GM19043 (cell line): Measurements from ENCODE around the gene NBPF10.
"Not testable (repeated sequence)": the region's sequence is repeated elsewhere in the genome, so short reads cannot be mapped to it uniquely, and the experiment has no call there.

Source experiments
- ATAC-seq: cut with Tn5 transposase; IDR thresholded peaks from one replicate; pipeline ENCODE4 v1.9.1; 2021; ENCODE audit warnings: low read depth; ENCODE audit not compliant: unreplicated experiment

Gene NBPF10, protein sequence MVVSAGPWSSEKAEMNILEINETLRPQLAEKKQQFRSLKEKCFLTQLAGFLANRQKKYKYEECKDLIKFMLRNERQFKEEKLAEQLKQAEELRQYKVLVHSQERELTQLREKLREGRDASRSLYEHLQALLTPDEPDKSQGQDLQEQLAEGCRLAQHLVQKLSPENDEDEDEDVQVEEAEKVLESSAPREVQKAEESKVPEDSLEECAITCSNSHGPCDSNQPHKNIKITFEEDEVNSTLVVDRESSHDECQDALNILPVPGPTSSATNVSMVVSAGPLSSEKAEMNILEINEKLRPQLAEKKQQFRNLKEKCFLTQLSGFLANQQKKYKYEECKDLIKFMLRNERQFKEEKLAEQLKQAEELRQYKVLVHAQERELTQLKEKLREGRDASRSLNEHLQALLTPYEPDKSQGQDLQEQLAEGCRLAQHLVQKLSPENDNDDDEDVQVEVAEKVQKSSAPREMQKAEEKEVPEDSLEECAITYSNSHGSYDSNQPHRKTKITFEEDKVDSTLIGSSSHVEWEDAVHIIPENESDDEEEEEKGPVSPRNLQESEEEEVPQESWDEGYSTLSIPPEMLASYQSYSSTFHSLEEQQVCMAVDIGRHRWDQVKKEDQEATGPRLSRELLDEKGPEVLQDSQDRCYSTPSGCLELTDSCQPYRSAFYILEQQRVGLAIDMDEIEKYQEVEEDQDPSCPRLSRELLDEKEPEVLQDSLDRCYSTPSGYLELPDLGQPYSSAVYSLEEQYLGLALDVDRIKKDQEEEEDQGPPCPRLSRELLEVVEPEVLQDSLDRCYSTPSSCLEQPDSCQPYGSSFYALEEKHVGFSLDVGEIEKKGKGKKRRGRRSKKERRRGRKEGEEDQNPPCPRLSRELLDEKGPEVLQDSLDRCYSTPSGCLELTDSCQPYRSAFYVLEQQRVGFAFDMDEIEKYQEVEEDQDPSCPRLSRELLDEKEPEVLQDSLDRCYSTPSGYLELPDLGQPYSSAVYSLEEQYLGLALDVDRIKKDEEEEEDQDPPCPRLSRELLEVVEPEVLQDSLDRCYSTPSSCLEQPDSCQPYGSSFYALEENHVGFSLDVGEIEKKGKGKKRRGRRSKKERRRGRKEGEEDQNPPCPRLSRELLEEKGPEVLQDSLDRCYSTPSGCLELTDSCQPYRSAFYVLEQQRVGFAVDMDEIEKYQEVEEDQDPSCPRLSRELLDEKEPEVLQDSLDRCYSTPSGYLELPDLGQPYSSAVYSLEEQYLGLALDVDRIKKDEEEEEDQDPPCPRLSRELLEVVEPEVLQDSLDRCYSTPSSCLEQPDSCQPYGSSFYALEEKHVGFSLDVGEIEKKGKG (N-terminal part only)

DNA sequence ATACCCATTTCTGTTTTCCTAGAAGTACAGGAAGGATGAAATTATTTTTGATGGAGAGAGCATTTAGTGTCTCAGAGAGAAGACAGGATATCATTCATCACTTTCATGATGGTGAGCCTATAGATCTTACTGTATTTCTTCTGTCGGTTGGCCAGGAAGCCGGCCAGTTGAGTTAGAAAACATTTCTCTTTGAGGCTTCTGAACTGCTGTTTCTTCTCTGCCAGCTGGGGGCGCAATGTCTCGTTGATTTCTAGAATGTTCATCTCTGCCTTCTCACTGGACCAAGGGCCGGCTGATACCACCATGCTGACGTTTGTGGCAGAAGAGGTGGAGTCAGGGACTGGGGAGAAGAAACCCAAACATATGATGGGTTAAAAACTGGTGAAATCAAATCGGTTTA lies at the start of gene NBPF10:
NBPF10 (minus strand) TSS at position 340 of the 400 bp plus-strand sequence; CDS start at position 305, 35 bp downstream.
- ATAC-seq: not testable (repeated sequence)

DNA sequence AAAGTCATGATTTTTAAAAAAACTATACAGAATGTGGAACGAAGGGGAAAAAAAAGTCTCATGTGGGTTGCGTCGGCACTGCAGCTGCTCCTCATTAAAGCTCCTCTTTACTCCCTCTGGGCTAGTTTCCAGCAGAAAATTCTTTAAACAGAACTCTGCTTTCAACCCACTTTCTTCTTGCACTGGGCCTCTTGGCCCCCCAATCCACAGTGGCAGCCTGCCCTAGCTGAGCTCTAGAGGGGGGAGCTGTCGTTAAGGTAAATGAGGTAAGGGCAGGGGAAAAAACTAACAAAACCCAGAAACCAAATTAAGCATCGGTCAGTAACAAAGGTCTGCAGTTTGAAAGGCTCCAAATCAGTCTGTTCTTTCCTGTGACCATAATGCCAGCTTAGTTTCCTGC lies 29.9 kb upstream of the NBPF10 start:
- ATAC-seq: not testable (repeated sequence)

DNA sequence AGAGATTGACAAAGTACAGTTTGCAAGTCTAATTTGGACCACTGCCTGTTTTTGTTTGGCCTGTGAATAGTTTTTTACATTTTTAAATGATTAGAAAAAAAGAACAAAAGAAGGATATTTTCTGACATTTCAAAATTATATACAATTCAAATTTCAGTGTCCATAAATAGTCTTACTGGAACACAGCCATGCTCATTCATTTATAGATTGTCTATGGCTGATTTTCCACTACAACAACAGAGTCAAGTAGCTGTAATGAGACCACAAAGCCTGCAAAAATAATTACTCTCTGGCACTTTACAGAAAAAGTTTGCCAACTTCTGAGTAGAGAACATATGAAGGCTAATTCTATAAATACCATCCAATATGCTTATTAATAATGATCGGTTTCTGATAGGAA lies 23.1 kb upstream of the NBPF10 start:
- ATAC-seq: not testable (repeated sequence)

DNA sequence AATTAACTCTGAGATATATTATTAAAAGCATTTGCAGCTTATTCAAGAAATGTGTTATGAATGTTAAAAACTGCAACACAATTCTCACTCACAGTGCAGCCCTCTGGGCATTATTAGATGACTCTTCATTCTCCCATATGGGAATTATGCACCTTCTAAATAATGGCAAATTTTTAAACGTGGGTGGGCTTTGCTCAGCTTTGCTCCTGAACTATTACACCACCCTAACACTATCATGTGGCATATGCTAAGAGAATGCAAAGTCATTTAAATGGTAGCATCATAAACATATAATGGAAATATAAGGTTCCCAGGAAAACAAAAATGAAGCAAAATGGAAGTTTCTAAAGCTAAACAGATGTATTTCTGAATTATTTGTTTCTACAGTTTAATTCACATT lies 22.7 kb upstream of the NBPF10 start:
- not testable (repeated sequence) for ATAC-seq
